ENCODE results near the gene PLEKHG1. TPM values are rescaled to one million over a fixed set of nuclear protein-coding genes. Genes with fewer than 3 reads are reported as not detected.
A peak's percentile ranks its signal among the peaks of the same experiment; 100 is the strongest.

Gene PLEKHG1
- polyA plus RNA-seq, 1 experiment = 0.16 TPM

DNA sequence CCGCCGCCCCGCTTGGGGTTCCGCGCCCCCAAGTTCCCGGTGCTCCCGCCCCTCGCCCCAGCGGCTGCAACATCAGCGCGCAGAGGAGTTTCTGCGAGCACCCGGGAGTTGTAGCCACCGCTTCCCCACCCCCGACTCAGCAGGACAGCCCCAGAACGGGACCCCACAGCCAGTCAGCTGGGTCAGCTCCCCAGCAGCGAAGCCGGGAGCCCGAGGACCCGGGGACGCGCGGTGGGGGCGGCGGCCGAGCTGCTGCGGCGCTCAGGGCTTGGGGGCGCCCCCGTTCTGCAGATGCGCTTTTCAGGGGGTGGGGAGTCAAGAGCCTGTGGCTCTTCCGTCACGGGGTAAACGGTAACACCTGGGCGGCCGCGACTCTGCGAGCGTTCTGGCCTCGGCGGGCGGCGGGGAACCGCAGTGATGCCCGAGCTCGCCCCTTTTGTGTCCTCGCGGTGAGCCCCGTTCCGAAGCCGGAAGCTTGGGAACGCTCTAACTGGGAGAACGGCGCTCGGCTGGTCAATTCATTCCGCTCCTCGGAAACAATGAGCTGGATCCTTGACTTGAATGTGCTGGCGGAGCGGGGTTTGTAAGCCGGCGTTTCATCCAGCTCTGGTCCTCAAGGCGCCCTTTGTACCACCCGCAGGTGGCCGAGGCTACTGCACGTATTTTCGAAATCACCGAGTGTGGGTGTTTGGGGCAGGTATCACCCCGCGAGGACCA, 774 bp downstream of the PLEKHG1 start:
- Histone ChIP-seq H3K27me3 (ENCODE audit: control insufficient read depth, insufficient read depth, low read length) (peaks cover 41% of the 10 kb centered on the region), H3K27ac (ENCODE audit: low read depth, low read length) (no peak overlapping the region), H3K9me3 (ENCODE audit: control insufficient read depth, insufficient read depth, low read length) (no peaks in the 10 kb centered on the region; the same call in 1 of the 2 replicates), H3K4me3 (ENCODE audit: low read depth, low read length) (peak overlapping the region; percentile 43)
- TF ChIP-seq, protein P1, sequence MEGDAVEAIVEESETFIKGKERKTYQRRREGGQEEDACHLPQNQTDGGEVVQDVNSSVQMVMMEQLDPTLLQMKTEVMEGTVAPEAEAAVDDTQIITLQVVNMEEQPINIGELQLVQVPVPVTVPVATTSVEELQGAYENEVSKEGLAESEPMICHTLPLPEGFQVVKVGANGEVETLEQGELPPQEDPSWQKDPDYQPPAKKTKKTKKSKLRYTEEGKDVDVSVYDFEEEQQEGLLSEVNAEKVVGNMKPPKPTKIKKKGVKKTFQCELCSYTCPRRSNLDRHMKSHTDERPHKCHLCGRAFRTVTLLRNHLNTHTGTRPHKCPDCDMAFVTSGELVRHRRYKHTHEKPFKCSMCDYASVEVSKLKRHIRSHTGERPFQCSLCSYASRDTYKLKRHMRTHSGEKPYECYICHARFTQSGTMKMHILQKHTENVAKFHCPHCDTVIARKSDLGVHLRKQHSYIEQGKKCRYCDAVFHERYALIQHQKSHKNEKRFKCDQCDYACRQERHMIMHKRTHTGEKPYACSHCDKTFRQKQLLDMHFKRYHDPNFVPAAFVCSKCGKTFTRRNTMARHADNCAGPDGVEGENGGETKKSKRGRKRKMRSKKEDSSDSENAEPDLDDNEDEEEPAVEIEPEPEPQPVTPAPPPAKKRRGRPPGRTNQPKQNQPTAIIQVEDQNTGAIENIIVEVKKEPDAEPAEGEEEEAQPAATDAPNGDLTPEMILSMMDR (IDR thresholded peaks at IDR 0.05; ENCODE audit: low read depth, low read length) = peak; percentile 35
- CTCF ChIA-PET = interaction anchor here (0.6 to 1.0 kb wide), 3 partner anchors 27 to 202 kb away, joined by 3 read pairs; no protein-coding TSS in a partner anchor
- POLR2A ChIA-PET = interaction anchor here (0.6 kb wide), 1 partner anchor 1641 kb away, joined by 3 read pairs; no protein-coding TSS in a partner anchor
- no peak for DNase-seq (ENCODE audit: low read depth, low spot score)

DNA sequence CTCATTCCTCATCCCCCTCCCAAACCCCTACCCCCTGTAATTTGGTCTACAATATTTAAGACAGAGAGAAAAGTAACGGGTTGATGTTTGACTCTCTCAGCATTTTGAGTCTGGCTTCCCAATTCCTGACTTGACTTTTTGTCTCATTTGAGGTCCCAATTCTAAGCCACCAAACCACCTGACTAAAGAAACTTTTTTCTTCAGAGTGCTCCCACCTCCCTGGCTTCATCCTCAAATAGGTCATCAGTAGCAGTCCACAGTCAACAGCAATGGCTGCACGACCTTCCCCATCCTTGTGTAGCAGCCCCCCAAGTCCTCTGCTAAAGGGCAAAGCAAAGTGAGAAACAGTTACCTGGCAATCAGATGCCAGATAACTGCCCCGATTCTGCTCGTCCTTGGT, 1.8 kb downstream of the PLEKHG1 start:
- CTCF ChIA-PET = no interaction called here
- H3K27me3 ChIP-seq (ENCODE audit: control insufficient read depth, insufficient read depth, low read length) = peaks cover 43% of the 10 kb centered on the region
- POLR2A ChIA-PET = no interaction called here
- H3K9me3 ChIP-seq (ENCODE audit: control insufficient read depth, insufficient read depth, low read length) = no peaks in the 10 kb centered on the region; the same call in 1 of the 2 replicates
- no peak for DNase-seq (ENCODE audit: low read depth, low spot score)
- no peak overlapping the region for H3K27ac ChIP-seq (ENCODE audit: low read depth, low read length)
- TF ChIP-seq, protein P1 (IDR thresholded peaks at IDR 0.05; ENCODE audit: low read depth, low read length) = no peak
- H3K4me3 ChIP-seq (ENCODE audit: low read depth, low read length) = no peak overlapping the region

DNA sequence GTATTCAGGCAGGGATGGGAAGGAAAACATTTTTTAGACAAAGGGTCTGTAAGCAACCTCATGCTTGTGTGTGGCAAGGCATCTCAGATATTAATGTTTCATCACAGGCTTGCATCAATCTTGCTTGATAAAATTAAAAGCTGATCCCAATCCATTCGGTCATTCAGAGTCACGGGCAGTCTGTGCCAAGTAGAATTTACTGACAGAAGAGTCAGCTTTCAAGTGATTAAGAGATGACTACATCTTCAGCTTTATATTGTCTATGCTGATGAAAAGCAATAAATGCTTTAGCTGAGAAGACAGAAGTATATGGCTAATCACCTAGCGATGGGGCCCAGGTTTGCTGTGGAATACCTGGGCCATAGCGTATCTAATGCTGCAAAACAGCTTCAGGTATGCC, 3.5 kb downstream of the PLEKHG1 start:
- TF ChIP-seq, protein P1 (IDR thresholded peaks at IDR 0.05; ENCODE audit: low read depth, low read length) = no peak
- Histone ChIP-seq H3K27ac (ENCODE audit: low read depth, low read length) (no peak overlapping the region), H3K9me3 (ENCODE audit: control insufficient read depth, insufficient read depth, low read length) (no peaks in the 10 kb centered on the region; the same call in 1 of the 2 replicates), H3K4me3 (ENCODE audit: low read depth, low read length) (no peak overlapping the region), H3K27me3 (ENCODE audit: control insufficient read depth, insufficient read depth, low read length) (peaks cover 37% of the 10 kb centered on the region)
- CTCF ChIA-PET = no interaction called here
- POLR2A ChIA-PET = no interaction called here
- no peak for DNase-seq (ENCODE audit: low read depth, low spot score)

DNA sequence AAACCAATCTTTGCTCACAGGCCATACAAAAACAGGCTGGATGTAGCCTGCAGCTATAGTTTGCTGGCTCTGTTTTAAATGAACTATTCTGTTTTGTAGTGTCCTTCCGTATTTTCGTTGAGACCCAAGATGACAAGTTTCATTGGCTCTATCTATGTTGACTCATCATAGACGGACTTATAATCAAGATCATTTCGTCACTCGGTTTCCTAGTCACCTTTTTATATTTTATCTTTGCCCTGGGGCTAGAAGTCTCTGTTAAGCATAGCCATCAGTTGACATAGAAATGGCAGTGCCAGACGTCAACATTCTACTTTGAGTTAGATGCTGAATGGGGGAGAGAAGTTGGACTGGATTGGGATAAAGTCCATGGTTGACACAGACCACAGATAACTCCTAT, 4.8 kb downstream of the PLEKHG1 start:
- CTCF ChIA-PET = no interaction called here
- no peak overlapping the region for H3K27ac ChIP-seq (ENCODE audit: low read depth, low read length)
- no peaks in the 10 kb centered on the region; the same call in 1 of the 2 replicates for H3K9me3 ChIP-seq (ENCODE audit: control insufficient read depth, insufficient read depth, low read length)
- no peak for DNase-seq (ENCODE audit: low read depth, low spot score)
- peaks cover 24% of the 10 kb centered on the region for H3K27me3 ChIP-seq (ENCODE audit: control insufficient read depth, insufficient read depth, low read length)
- TF ChIP-seq, protein P1 (IDR thresholded peaks at IDR 0.05; ENCODE audit: low read depth, low read length) = no peak
- POLR2A ChIA-PET = no interaction called here
- no peak overlapping the region for H3K4me3 ChIP-seq (ENCODE audit: low read depth, low read length)

DNA sequence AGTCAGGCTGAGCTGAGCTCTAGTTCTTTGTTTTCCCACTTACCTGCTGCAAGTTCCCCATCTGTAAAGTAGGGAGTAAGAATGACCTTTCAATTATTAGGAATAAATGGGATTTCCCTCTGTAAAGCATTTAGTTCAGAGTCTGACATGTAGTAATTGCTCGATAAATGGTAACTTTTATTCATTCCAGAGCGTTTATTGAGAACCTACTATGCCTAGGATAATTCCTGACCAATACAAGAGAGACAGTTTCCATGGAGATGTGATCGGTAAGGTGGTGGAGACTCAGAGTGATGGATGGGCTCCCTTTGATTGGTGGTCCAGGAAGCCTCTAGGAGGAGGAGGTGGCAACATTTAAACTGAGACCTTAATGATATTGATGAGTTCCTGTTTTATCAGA, 5.6 kb downstream of the PLEKHG1 start:
- H3K27me3 ChIP-seq (ENCODE audit: control insufficient read depth, insufficient read depth, low read length) = peaks cover 20% of the 10 kb centered on the region
- ChIA-PET CTCF (no interaction called here), POLR2A (no interaction called here)
- no peak for DNase-seq (ENCODE audit: low read depth, low spot score)
- TF ChIP-seq, protein P1 (IDR thresholded peaks at IDR 0.05; ENCODE audit: low read depth, low read length) = no peak
- H3K9me3 ChIP-seq (ENCODE audit: control insufficient read depth, insufficient read depth, low read length) = no peaks in the 10 kb centered on the region; the same call in 1 of the 2 replicates
- no peak overlapping the region for H3K27ac ChIP-seq (ENCODE audit: low read depth, low read length)
- H3K4me3 ChIP-seq (ENCODE audit: low read depth, low read length) = no peak overlapping the region
